GM19025 (cell line): ENCODE results near the gene SRSF4.
A peak's percentile ranks its signal among the peaks of the same experiment; 100 is the strongest.
"Not testable (repeated sequence)": the region's sequence is repeated elsewhere in the genome, so short reads cannot be mapped to it uniquely, and the experiment has no call there.

Experiments used
- ATAC-seq: cut with Tn5 transposase; IDR thresholded peaks from one replicate; pipeline ENCODE4 v1.9.1; 2021; ENCODE audit warnings: mild to moderate bottlenecking, low read depth, moderate library complexity; ENCODE audit not compliant: unreplicated experiment

SRSF4 gene

DNA sequence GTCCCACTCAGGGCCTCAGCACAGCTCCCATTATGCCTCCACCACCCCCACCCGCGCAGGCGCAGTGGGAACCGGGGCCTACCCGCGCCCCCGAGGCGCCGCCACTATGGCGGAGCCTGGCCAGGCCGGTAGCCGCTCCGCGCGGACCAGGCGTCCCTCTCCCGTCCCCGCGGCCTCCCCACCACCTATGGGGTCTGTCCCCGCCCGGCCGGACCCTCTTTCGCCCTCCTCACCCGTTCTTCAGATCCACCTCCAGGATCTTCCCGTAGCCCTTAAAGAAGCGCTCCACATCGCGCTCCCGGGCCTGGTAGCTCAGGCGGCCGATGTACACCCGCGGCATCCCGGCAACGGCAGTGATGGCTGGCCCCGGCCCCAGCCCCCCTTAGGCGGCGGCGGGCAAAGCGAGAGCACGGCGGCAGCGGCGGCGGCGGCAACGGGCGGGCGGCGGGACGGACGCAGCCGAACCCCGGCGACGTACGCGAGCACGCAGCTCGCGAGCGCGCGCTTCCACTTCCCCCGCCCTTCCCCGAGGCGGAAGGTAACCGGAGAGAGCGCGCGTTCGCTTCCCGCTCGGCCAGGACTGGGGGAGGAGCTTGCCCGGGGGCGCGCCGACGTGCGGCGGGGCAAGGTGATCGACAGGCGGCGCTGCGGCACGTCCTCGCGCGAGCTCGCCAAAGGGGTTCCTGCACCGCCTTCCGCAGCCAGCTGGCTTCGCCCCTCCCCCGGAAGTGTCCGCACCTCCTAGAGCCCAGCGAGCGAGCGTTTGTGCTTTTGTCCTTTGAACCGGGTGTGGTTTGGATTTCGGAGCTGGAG is at the start of gene SRSF4:
SRSF4 (minus strand) TSS at position 488 of the 813 bp plus-strand sequence; CDS start at position 340, 148 bp downstream.
- peak; percentile 91 for ATAC-seq

- ATAC-seq = peak; percentile 79
These were observed 49.1 kb upstream of the SRSF4 start, which contains the start of gene MECR for GRCh38 chr1:29230553-29231378. Gene MECR (minus strand): TSS chr1:29230934. CDS start chr1:29230906, 28 bp downstream.

- no peak for ATAC-seq
These were observed 48.5 kb upstream of the SRSF4 start for GRCh38 chr1:29230204-29230552.

- no peak for ATAC-seq
These were observed 45.8 kb upstream of the SRSF4 start for GRCh38 chr1:29227511-29227910.

DNA sequence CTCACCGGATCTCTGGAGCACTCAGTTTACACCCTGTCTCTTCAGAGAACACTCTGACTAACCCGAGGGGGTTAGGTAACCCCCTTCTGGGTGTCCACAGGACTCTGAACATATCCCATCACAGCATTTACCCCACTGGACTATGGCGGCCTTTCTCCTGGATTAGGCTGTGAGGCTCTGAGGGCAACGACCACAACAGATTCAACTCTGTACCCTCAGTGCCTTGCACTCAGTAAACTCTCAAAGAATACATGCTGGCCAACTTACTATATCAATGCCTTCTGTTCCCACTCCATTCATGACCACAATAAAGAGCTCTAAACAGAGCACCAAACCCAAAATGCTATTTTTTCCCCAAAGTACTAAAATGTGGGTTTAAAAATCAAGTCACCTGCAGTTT is 43.7 kb upstream of the SRSF4 start:
- ATAC-seq = no peak

GRCh38 chr1:29224356-29224837 is 42.7 kb upstream of the SRSF4 start:
- ATAC-seq = no peak

- no peak for ATAC-seq
These were observed 41.8 kb upstream of the SRSF4 start for GRCh38 chr1:29223521-29223920.

- ATAC-seq = no peak
These were observed 41.0 kb upstream of the SRSF4 start for GRCh38 chr1:29222686-29223085.

- ATAC-seq = not testable (repeated sequence)
These were observed 40.6 kb upstream of the SRSF4 start for GRCh38 chr1:29222260-29222659.

DNA sequence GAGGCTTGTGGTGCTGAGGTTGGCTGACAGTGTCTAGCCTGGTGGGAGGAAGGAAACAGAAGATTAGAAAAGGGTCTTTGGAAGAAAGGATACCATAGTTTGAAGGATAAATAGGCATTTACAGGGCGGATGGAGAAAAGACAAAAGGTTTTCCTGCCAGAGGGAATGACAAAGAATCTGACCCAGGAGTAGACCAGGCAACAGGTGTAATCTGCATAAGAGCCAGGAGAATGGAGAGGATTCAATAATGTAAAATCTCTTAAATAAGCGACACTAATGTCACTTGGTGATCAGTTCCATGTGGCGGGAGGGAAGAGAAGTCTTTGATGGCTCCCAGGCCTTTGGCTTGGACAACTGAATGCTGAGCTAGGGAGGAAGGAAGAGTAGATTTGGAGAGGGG is 39.6 kb upstream of the SRSF4 start:
- ATAC-seq = no peak

GRCh38 chr1:29218223-29218622 is 36.5 kb upstream of the SRSF4 start:
- ATAC-seq = no peak

GRCh38 chr1:29217633-29218032 is 35.9 kb upstream of the SRSF4 start:
- no peak for ATAC-seq

DNA sequence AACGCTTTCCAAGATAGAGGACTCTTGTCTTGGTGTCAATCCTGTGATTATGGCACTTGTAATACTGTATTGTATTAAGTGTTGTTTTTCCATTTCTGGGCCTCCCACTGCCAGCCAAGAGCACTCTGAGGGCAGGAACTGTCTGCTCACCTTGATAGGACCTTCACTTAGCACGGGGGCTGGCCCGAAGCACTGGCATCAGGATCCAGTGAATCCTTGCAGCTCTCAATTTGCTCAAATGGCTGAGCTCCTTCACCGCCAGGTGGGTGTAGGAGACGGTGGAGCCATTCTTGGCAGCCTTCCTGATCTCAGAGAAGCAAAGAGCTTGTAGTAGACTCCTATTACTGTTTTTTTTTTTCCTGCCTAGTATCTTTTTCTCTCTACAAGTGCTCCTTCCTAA is 31.4 kb upstream of the SRSF4 start:
- ATAC-seq = no peak

- no peak for ATAC-seq
These were observed 29.7 kb upstream of the SRSF4 start for GRCh38 chr1:29211086-29212030.

GRCh38 chr1:29210278-29211085 is 28.8 kb upstream of the SRSF4 start:
- ATAC-seq = no peak

GRCh38 chr1:29209173-29209572 is 27.5 kb upstream of the SRSF4 start:
- no peak for ATAC-seq

DNA sequence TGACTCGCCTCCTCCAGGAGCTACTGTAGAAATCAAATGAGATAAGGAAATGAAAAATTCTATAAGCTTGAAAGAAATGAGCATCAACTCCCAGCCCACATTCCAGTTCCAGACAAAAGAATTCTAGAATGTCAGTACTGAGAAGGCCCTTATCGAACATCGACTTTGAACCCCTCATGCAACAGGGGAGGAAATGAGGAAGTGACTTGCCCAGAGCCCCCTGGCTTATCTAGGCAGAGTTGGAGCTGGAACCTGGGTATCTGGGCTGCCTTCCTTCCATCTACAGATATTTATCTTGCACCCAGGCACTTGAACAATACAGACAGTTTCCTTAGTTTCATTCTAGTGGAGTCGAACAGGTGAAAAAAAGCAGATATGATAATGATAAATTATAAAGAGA is 26.7 kb upstream of the SRSF4 start:
- no peak for ATAC-seq

GRCh38 chr1:29202584-29203340 is 21.1 kb upstream of the SRSF4 start:
- ATAC-seq = no peak

- ATAC-seq = no peak
These were observed 20.4 kb upstream of the SRSF4 start for GRCh38 chr1:29202053-29202452.
